HG02870 (cell line): ENCODE data around the gene TSPAN32.

Experiments
- ATAC-seq: cut with Tn5 transposase; IDR thresholded peaks from one replicate; pipeline ENCODE4 v1.9.1; 2021; ENCODE audit warnings: mild to moderate bottlenecking, moderate library complexity; ENCODE audit not compliant: unreplicated experiment

TSPAN32 gene

DNA sequence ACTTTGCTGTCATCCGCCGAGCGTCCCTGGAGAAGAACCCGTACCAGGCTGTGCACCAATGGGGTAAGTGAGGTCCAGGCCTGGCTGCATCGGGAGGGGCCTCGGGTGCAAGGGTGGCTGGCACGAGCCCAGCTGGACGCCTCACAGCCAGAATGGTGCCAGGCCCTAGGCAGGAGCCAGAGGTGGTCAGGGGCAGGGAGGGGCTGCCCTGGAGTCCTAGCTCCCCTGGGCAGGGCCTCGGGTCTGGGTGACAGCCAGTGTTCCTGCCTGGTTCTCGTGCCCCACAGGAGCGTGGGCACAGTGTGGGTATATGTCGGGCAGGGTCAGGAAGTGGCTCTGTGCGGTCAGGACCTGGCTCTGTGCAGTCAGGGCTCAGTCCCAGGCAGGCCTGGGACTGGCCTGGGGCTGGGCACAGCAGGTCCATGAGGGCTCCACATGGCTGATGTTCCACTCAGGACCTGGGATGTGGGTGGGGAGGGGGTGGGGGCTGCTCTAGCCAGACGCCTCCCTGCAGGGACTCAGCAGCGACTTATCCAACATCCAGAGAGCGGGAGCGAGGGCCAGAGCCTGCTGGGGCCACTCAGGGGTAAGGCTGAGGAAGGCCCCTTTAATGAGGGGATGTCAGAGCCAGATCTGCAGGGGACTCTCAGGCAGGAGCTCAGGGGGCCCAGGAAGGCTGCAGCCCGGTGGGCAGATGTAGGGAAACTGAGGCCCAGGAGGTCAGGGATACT is 1.2 kb downstream of the TSPAN32 start:
- ATAC-seq = no peak

DNA sequence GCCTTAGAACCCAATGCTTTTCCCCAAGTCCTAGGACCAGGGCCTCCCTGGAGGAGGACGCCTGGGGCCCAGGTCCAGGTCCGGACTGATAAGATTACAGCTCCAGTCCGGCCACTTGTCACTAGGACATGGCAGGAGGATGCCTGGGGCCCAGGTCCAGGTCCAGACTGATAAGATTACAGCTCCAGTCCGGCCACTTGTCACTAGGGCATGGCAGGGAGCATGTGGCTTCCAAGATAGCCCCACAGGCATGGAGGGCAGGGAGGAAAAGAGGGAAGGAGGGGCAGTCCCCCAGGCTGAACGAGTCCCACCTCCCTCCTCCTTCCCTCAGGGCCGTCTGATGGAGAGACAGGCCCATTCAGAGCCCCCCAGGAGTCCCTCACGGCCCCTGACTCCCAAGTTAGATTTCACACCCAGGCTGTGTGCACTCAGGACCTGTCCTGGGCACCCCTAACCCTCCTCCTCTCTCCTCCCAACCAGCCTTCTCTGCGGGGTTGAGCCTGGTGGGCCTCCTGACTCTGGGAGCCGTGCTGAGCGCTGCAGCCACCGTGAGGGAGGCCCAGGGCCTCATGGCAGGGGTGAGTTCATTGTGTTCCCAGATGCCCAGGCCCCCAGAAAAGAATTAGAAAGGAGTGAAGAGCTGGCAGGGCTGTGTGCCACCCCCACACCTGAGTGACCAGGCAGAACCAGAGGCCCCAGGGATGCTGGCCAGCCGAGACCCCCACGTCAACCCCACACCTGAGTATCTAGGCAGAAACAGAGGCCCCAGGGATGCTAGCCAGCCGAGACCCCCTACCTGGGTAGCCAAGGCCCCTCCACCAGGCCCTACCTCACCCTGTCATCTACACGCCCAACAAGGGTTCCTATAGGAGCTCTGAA is 2.1 kb downstream of the TSPAN32 start:
- ATAC-seq = no peak

- no peak for ATAC-seq
These were observed 2.8 kb downstream of the TSPAN32 start for GRCh38 chr11:2304506-2305139.

- no peak for ATAC-seq
These were observed 3.4 kb downstream of the TSPAN32 start for GRCh38 chr11:2305140-2305778.

DNA sequence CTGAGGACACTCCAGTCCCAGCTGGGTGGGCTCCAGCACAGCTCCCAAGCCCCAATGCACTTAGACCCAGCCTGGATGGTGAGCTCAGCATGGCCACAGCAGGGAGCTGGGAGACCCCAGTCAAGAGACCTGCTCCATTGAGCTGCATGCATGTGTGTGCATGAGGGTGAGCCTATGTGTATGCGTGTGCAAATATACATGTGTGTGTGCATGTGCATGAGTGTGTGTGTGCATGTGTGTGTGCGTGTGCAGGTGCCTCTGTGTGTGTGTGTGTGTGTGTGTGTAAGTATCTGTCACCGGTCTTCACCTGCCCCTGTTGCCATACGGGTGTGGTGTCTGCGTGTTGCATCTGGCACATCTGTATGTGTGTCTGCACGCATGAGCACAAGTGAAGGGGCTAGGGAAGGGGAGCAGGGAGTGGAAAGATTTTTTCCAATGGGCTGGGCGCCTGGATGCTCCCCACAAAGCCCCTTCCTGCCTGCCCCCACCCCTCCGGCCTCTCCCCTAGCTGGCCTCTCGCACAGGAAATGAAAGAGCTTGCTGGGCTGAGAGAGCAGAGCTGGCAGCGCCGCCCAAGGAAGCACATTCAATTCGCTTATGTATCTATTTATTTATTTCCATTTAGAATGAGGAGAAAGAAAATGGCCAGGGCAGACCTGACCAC is 4.1 kb downstream of the TSPAN32 start:
- ATAC-seq = no peak

GRCh38 chr11:2306452-2306823 is 4.6 kb downstream of the TSPAN32 start:
- ATAC-seq = no peak

DNA sequence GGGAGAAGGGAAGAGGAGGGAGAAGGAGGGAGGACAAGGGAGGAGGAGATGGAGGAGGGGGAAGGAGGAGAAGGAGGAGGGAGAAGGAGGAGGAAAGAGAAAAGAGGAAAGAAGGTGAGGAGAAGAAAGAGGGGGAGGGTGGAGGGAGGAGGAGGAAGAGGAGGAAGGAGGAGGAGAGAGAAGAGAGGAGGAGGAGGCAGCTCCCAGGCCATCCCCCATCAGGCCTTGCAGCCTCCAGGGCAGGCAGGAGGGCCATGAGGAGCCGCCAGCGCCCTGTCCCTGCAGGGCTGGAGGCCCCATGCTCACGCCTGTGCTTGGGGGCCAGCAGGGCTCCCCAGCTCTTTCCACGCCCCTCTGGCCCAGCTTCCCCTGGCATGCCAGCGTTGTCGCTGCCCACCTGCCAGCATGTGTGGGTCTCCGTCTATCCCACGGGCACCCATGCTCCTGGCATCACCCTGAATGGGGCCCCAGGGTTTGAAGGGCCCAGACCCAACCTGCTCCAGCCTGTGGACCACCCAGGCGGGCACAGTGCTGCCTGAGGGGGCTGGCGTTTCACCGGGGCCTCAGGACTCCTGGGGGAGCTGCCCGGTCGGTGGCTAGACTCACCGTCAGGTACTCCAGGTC is 5.2 kb downstream of the TSPAN32 start:
- ATAC-seq = no peak

DNA sequence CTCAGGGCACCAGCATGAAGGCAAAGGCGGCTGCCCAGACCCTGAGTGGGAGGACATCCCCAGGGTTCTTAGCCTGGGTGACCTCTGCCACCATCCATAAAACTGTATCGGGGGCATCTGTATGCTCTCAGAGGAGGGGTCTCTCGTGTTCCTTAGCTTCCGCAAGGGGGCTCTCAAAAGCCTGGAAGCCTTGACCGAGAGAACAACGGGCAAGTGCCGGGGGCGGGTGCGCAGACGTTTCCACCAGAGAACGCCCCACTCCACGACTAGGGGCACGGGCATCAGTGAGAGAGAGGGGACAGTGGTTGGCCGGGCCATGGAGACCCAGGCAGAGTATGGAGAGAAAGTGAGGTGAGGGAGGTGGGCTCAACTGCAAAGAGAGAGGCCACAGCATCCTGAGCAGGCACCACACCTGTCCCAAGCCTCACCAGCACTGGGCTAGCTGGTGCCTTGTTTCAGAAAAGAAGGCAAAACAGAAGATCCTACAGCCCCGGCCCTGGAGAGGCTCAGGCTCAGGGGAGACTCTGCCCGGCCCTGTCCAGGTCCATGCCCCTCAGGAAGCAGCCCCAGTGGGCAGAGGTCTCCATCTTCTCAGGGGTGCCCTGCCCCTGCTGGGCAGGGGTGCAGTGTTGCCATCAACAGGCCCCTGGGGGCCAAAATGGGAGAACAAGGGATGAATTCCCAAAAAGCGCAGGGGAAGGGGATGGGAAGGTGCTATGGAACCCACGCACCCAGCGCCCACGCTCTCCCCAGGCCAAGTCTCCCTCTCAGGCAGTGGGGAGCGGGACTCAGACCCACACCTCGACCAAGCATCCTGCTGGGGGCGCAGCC is 5.9 kb downstream of the TSPAN32 start:
- ATAC-seq = no peak

- no peak for ATAC-seq
These were observed 6.9 kb downstream of the TSPAN32 start for GRCh38 chr11:2308713-2309112.

GRCh38 chr11:2309251-2310072 is 7.6 kb downstream of the TSPAN32 start:
- ATAC-seq = no peak

GRCh38 chr11:2310073-2310785 is 8.4 kb downstream of the TSPAN32 start:
- no peak for ATAC-seq

DNA sequence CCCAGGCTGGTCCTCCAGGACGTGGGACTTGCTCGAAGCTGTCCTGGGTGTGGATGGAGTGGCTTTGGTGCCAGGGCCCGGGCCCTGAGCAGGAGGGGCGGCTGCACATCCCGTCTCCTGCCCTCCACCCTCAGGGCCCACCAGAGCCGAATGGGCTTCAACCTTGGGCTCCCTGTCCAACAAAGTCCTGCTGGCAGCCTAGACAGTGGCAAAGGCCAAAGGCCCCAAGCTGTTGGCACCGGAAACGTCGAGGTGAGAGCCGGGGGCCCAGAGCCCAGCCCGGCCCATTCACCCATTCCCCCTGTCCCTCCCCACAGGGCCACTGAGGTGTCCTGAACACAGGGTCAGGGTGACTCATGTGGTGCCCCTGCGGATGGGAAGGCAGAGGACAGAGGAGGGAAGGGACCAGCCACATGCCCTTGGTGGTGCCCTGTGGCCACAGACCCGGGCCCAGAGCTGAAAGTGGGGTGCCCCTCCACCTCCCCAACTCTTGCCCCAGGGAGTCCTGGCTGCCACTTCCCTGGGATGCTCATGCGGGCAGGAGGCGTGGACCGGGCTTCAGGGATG is 9.1 kb downstream of the TSPAN32 start:
- ATAC-seq = no peak

- no peak for ATAC-seq
These were observed 9.7 kb downstream of the TSPAN32 start for GRCh38 chr11:2311353-2312133.

GRCh38 chr11:2312232-2313042 is 10.6 kb downstream of the TSPAN32 start:
- ATAC-seq = no peak

- ATAC-seq = no peak
These were observed 11.5 kb downstream of the TSPAN32 start for GRCh38 chr11:2313051-2313951.
